ENCODE results near the gene TXNRD3. TPM values are rescaled to one million over a fixed set of nuclear protein-coding genes. Genes with fewer than 3 reads are reported as not detected.

TXNRD3 gene
- total RNA-seq, 1 donor from 2014 or later: 7.6 TPM

DNA sequence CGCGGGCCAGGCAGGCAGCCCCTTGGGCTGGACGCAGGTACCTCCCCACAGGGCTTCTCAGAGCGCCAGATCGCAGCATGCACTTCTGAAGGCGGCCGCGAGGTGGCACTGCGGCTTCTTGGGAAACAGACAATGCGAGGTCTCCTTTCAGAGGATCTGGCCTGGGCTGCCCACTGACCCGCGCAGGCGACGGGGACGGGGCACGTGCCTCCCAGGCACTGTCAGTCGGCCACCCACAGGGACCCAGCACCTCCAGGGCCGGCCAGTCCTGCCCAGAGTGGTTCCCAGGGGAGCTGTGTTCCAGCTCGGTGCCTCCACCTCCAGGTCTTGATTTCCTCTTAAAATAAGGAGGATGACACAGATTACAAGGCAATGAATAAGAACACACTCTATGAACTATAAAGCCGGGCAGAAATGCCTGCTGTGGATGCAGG is 24.4 kb upstream of the TXNRD3 start:
- Histone ChIP-seq H3K4me2 (ENCODE audit: low read length) (peak overlapping the region; percentile 56), H3K9ac (ENCODE audit: low read length) (no peak overlapping the region), H3K9me3 (ENCODE audit: insufficient read depth, low read depth, low read length) (no peaks in the 10 kb centered on the region), H3K27ac (ENCODE audit: low read depth, low read length) (no peak overlapping the region), H2AFZ (ENCODE audit: low read depth, low read length) (peak overlapping the region; percentile 46), H3K79me2 (ENCODE audit: insufficient read depth, low read length) (no peaks in the 10 kb centered on the region), H3K4me3 (ENCODE audit: insufficient read depth, low read depth, low read length) (no peak overlapping the region), H3K4me1 (ENCODE audit: insufficient read depth, low read length) (no peaks in the 10 kb centered on the region), H4K20me1 (ENCODE audit: insufficient read depth, low read length) (no peaks in the 10 kb centered on the region), H3K36me3 (ENCODE audit: insufficient read depth, low read length) (no peaks in the 10 kb centered on the region), H3K27me3 (ENCODE audit: insufficient read depth, low read length) (peaks cover 14% of the 10 kb centered on the region)
- Mint-ChIP-seq H3K4me1 (ENCODE audit: low read depth, unreplicated experiment) (peaks cover 3% of the 10 kb centered on the region), H3K27ac (ENCODE audit: unreplicated experiment) (no peak overlapping the region), H3K4me3 (ENCODE audit: unreplicated experiment) (no peak overlapping the region), H3K36me3 (ENCODE audit: low read depth, unreplicated experiment) (no peaks in the 10 kb centered on the region), H3K27me3 (ENCODE audit: low read depth, unreplicated experiment) (peaks cover 36% of the 10 kb centered on the region), H3K9me3 (ENCODE audit: unreplicated experiment) (no peaks in the 10 kb centered on the region)
- no peak for FAIRE-seq
- peak; percentile 36 for DNase-seq (ENCODE audit: low read depth)
- TF ChIP-seq EZH2 (IDR thresholded peaks at IDR 0.05; ENCODE audit: insufficient read depth, low read length): no peak
- TF ChIP-seq, protein P1, sequence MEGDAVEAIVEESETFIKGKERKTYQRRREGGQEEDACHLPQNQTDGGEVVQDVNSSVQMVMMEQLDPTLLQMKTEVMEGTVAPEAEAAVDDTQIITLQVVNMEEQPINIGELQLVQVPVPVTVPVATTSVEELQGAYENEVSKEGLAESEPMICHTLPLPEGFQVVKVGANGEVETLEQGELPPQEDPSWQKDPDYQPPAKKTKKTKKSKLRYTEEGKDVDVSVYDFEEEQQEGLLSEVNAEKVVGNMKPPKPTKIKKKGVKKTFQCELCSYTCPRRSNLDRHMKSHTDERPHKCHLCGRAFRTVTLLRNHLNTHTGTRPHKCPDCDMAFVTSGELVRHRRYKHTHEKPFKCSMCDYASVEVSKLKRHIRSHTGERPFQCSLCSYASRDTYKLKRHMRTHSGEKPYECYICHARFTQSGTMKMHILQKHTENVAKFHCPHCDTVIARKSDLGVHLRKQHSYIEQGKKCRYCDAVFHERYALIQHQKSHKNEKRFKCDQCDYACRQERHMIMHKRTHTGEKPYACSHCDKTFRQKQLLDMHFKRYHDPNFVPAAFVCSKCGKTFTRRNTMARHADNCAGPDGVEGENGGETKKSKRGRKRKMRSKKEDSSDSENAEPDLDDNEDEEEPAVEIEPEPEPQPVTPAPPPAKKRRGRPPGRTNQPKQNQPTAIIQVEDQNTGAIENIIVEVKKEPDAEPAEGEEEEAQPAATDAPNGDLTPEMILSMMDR (IDR thresholded peaks at IDR 0.05; ENCODE audit: insufficient read depth, low read depth, low read length): peak; percentile 64

DNA sequence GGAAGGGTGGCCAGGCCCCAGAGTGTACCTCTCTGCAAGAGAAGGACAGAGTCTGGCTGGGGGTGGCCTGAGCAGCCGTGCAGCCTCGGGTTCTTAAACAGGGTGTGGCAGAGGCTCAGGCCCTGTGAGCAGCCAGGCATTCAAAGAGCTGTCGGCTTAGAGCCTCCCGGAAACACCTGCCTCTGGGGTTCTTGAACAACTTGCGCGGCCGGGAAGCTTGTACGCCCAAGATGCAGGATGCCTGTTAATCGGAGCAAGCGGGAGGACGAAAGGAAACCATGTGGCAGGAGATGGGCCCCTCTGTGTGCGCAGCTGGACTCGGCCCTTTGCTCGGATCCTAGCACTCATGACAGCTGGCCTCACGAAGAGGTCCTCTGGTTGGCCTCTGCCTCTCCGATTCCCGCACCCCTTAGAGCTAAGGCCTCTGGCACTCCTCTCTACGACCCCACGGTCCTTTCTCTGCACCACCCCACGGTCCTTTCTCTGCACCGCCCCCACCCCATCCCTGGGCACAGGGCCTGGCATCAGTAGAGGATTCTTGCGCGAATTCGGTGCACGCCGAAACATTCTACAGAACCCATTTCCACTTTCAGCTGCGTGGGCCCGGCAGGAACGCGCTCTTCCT is 23.9 kb upstream of the TXNRD3 start:
- H3K27ac ChIP-seq (ENCODE audit: low read depth, low read length): no peak overlapping the region
- Mint-ChIP-seq H3K27ac (ENCODE audit: unreplicated experiment) (no peak overlapping the region), H3K27me3 (ENCODE audit: low read depth, unreplicated experiment) (peaks cover 36% of the 10 kb centered on the region), H3K9me3 (ENCODE audit: unreplicated experiment) (no peaks in the 10 kb centered on the region), H3K4me3 (ENCODE audit: unreplicated experiment) (no peak overlapping the region), H3K36me3 (ENCODE audit: low read depth, unreplicated experiment) (no peaks in the 10 kb centered on the region), H3K4me1 (ENCODE audit: low read depth, unreplicated experiment) (no peaks in the 10 kb centered on the region)
- H3K9me3 ChIP-seq (ENCODE audit: insufficient read depth, low read depth, low read length): no peaks in the 10 kb centered on the region
- H3K79me2 ChIP-seq (ENCODE audit: insufficient read depth, low read length): no peaks in the 10 kb centered on the region
- H3K36me3 ChIP-seq (ENCODE audit: insufficient read depth, low read length): no peaks in the 10 kb centered on the region
- no peak overlapping the region for H3K9ac ChIP-seq (ENCODE audit: low read length)
- no peaks in the 10 kb centered on the region for H4K20me1 ChIP-seq (ENCODE audit: insufficient read depth, low read length)
- FAIRE-seq (no peak), DNase-seq (ENCODE audit: low read depth) (no peak)
- H2AFZ ChIP-seq (ENCODE audit: low read depth, low read length): peak overlapping the region; percentile 46
- H3K4me1 ChIP-seq (ENCODE audit: insufficient read depth, low read length): no peaks in the 10 kb centered on the region
- H3K4me3 ChIP-seq (ENCODE audit: insufficient read depth, low read depth, low read length): no peak overlapping the region
- TF ChIP-seq EZH2 (IDR thresholded peaks at IDR 0.05; ENCODE audit: insufficient read depth, low read length): no peak
- TF ChIP-seq, protein P1 (IDR thresholded peaks at IDR 0.05; ENCODE audit: insufficient read depth, low read depth, low read length): no peak
- peaks cover 14% of the 10 kb centered on the region for H3K27me3 ChIP-seq (ENCODE audit: insufficient read depth, low read length)
- peak overlapping the region; percentile 56 for H3K4me2 ChIP-seq (ENCODE audit: low read length)

- TF ChIP-seq, protein P1 (IDR thresholded peaks at IDR 0.05; ENCODE audit: insufficient read depth, low read depth, low read length): no peak
- no peak for TF ChIP-seq EZH2 (IDR thresholded peaks at IDR 0.05; ENCODE audit: insufficient read depth, low read length)
- DNase-seq (ENCODE audit: low read depth) (no peak), FAIRE-seq (no peak)
- H3K9me3 ChIP-seq (ENCODE audit: insufficient read depth, low read depth, low read length): peaks cover 1% of the 10 kb centered on the region
- no peaks in the 10 kb centered on the region for H3K36me3 Mint-ChIP-seq (ENCODE audit: low read depth, unreplicated experiment)
- H3K4me1 Mint-ChIP-seq (ENCODE audit: low read depth, unreplicated experiment): no peaks in the 10 kb centered on the region
- H3K4me2 ChIP-seq (ENCODE audit: low read length): no peak overlapping the region
- H3K27ac Mint-ChIP-seq (ENCODE audit: unreplicated experiment): no peak overlapping the region
- H3K9me3 Mint-ChIP-seq (ENCODE audit: unreplicated experiment): no peaks in the 10 kb centered on the region
- H3K79me2 ChIP-seq (ENCODE audit: insufficient read depth, low read length): no peaks in the 10 kb centered on the region
- H3K27me3 ChIP-seq (ENCODE audit: insufficient read depth, low read length): peaks cover 14% of the 10 kb centered on the region
- no peak overlapping the region for H3K4me3 Mint-ChIP-seq (ENCODE audit: unreplicated experiment)
- no peaks in the 10 kb centered on the region for H3K36me3 ChIP-seq (ENCODE audit: insufficient read depth, low read length)
- H3K4me3 ChIP-seq (ENCODE audit: insufficient read depth, low read depth, low read length): no peak overlapping the region
- no peak overlapping the region for H2AFZ ChIP-seq (ENCODE audit: low read depth, low read length)
- H3K9ac ChIP-seq (ENCODE audit: low read length): no peak overlapping the region
- no peaks in the 10 kb centered on the region for H3K4me1 ChIP-seq (ENCODE audit: insufficient read depth, low read length)
- H3K27me3 Mint-ChIP-seq (ENCODE audit: low read depth, unreplicated experiment): peaks cover 36% of the 10 kb centered on the region
- no peaks in the 10 kb centered on the region for H4K20me1 ChIP-seq (ENCODE audit: insufficient read depth, low read length)
- H3K27ac ChIP-seq (ENCODE audit: low read depth, low read length): no peak overlapping the region
Observed at GRCh38 chr3:126677862-126678503, 23.1 kb upstream of the TXNRD3 start.
